HCT116 (cell line): ENCODE results near the gene DVL1. TPM values are rescaled to one million over a fixed set of nuclear protein-coding genes. Genes with fewer than 3 reads are reported as not detected.

Source experiments
- ATAC-seq: fragments of 200-7000 bp; cut with Tn5 transposase; 2 replicates; pipeline ENCODE4 v1.9.1; 2020; ENCODE audit warnings: mild to moderate bottlenecking, moderate library complexity
- BruUV-seq: library from RNA; stranded (reverse); fragments of 400-500 nt; replicated peaks from 2 replicates; lab custom pipeline; 2021; lab: Mats Ljungman, UMichigan
- CTCF ChIA-PET: fragments of 300-600 bp; sonication (Branson Sonifier 250); formaldehyde crosslinking; loops from one replicate; lab custom pipeline; 2021; ENCODE audit warnings: antibody characterized with exemption; lab: Charles Lee
- POLR2A ChIA-PET: fragments of 300-600, 350-600 bp; sonication (Branson Sonifier 250); formaldehyde crosslinking; loops from one replicate; lab custom pipeline; 2021; ENCODE audit warnings: antibody characterized with exemption; lab: Charles Lee
- RAD21 ChIA-PET, 2 experiments: fragments of 300-600 bp; sonication (Branson Sonifier 250); formaldehyde crosslinking; loops; one replicate each; lab custom pipeline; 2023; ENCODE audit warnings: low total read pairs in 2 of 2; ENCODE audit not compliant: uncharacterized antibody in 2 of 2, unreplicated experiment in 2 of 2, low non-redundant PET in 1 of 2; lab: Charles Lee
- DNase-seq: peaks from one replicate; pipeline ENCODE4 v3.0.0-alpha.2; 2010; ENCODE audit warnings: low read depth, low spot score
- H2AFZ ChIP-seq: fragments of 200-600 bp; shearing (Covaris generic), sonication (generic); 2 replicates; pipeline ENCODE4 v1.6.1; 2017; ENCODE audit warnings: low read depth, mixed run types, mixed read lengths, antibody characterized with exemption, low read length; ENCODE audit not compliant: poor library complexity, severe bottlenecking
- H3K27ac ChIP-seq: 2 replicates; pipeline ENCODE4 v1.5.1; 2012; ENCODE audit warnings: low read depth, low read length
- H3K27me3 ChIP-seq: fragments of 200-600 bp; sonication (generic); 2 replicates; pipeline ENCODE4 v1.6.1; 2016; ENCODE audit warnings: mixed run types, low read length, mixed read lengths; ENCODE audit not compliant: insufficient read depth
- H3K36me3 ChIP-seq, 2 experiments: fragments of 200-500 bp in 1 of 2; fragments of 200-600 bp in 1 of 2; sonication (Bioruptor generic) in 1 of 2; sonication (generic) in 1 of 2; 2 replicates each; pipeline versions ENCODE4 v1.5.1 to v1.6.1; 2014 to 2016; ENCODE audit warnings: low read length in 2 of 2, inconsistent platforms in 1 of 2, mixed read lengths in 1 of 2, mixed run types in 1 of 2; ENCODE audit not compliant: insufficient read depth in 2 of 2, control insufficient read depth in 1 of 2
- H3K4me1 ChIP-seq, 2 experiments: fragments of 200-600 bp in 1 of 2; sonication (generic) in 1 of 2; 2 replicates each; pipeline versions ENCODE4 v1.5.1 to v1.6.1; 2012 to 2017; ENCODE audit warnings: low read length in 2 of 2, inconsistent platforms in 1 of 2, mild to moderate bottlenecking in 1 of 2, mixed read lengths in 1 of 2, mixed run types in 1 of 2, moderate library complexity in 1 of 2; ENCODE audit not compliant: insufficient read depth in 2 of 2, control insufficient read depth in 1 of 2
- H3K4me2 ChIP-seq: fragments of 200-600 bp; sonication (generic); 2 replicates; pipeline ENCODE4 v1.6.1; 2017; ENCODE audit warnings: mixed run types, low read length, mixed read lengths
- H3K4me3 ChIP-seq, 2 experiments: fragments of 200-600 bp in 1 of 2; sonication (generic) in 1 of 2; replicated peaks in 1 of 2; 2 replicates each; pipeline ENCODE4 v1.5.1; 2011 to 2016; ENCODE audit warnings: low read length in 2 of 2, control low read depth in 1 of 2, low read depth in 1 of 2, mild to moderate bottlenecking in 1 of 2, mixed read lengths in 1 of 2, mixed run types in 1 of 2
- H3K79me2 ChIP-seq: fragments of 200-600 bp; sonication (generic); 2 replicates; pipeline ENCODE4 v1.6.1; 2017; ENCODE audit warnings: mild to moderate bottlenecking, mixed run types, low read length, moderate library complexity, mixed read lengths; ENCODE audit not compliant: insufficient read depth
- H3K9ac ChIP-seq: fragments of 200-600 bp; sonication (generic); 2 replicates; pipeline ENCODE4 v1.6.1; 2016; ENCODE audit warnings: low read length, mixed read lengths
- H3K9me2 ChIP-seq: fragments of 200-600 bp; sonication (generic), shearing (Covaris generic); 2 replicates; pipeline ENCODE4 v1.6.1; 2017; ENCODE audit warnings: mixed run types, mild to moderate bottlenecking, moderate library complexity; ENCODE audit not compliant: insufficient read depth
- H3K9me3 ChIP-seq, 2 experiments: fragments of 200-500 bp in 1 of 2; fragments of 200-600 bp in 1 of 2; sonication (Bioruptor generic) in 1 of 2; sonication (generic) in 1 of 2; 2 replicates each; pipeline ENCODE4 v1.6.1; 2014 to 2017; ENCODE audit warnings: low read length in 2 of 2, mixed read lengths in 2 of 2, inconsistent platforms in 1 of 2, low read depth in 1 of 2, mild to moderate bottlenecking in 1 of 2, mixed run types in 1 of 2, moderate library complexity in 1 of 2; ENCODE audit not compliant: control insufficient read depth in 1 of 2, insufficient read depth in 1 of 2
- H4K20me1 ChIP-seq: fragments of 200-600 bp; sonication (generic), shearing (Covaris generic); 2 replicates; pipeline ENCODE4 v1.6.1; 2017; ENCODE audit warnings: mixed run types, mild to moderate bottlenecking, moderate library complexity; ENCODE audit not compliant: insufficient read depth
- EGR1 ChIP-seq: IDR thresholded peaks from 2 replicates; pipeline ENCODE4 v1.6.1; 2012; ENCODE audit warnings: low read depth
- ELF1 ChIP-seq: IDR thresholded peaks from 2 replicates; pipeline ENCODE4 v1.6.1; 2012; ENCODE audit warnings: low read depth, borderline replicate concordance
- EZH2phosphoT487 ChIP-seq: fragments of 200-600 bp; IDR thresholded peaks from 2 replicates; pipeline ENCODE4 v1.6.1; 2018; ENCODE audit warnings: antibody characterized with exemption, borderline replicate concordance
- JUND ChIP-seq: IDR thresholded peaks from 2 replicates; pipeline ENCODE4 v1.6.1; 2012
- SIN3A ChIP-seq: IDR thresholded peaks from 2 replicates; pipeline ENCODE4 v1.6.1; 2012; ENCODE audit warnings: low read depth
- SP1 ChIP-seq: IDR thresholded peaks from 2 replicates; pipeline ENCODE4 v1.6.1; 2012; ENCODE audit warnings: low read depth
- SRF ChIP-seq: IDR thresholded peaks from 2 replicates; pipeline ENCODE4 v1.6.1; 2012; ENCODE audit warnings: low read depth
- ZFX ChIP-seq: fragments of 450-650 bp; IDR thresholded peaks from 2 replicates; pipeline ENCODE4 v1.6.1; 2017
- ZNF274 ChIP-seq: fragments of 200-500 bp; sonication (Bioruptor generic); IDR thresholded peaks from 2 replicates; pipeline ENCODE4 v1.6.1; 2014; ENCODE audit warnings: mild to moderate bottlenecking, low read depth, low read length, inconsistent platforms
- intact Hi-C: fragments of 100-400 bp; cut with micrococcal nuclease; formaldehyde crosslinking; loops from 2 replicates; pipeline ENCODE4 v1.10.0; 2022
- total RNA-seq: library from RNA; stranded (reverse); gene quantifications from one replicate; pipeline ENCODE4 v1.2.1, GENCODE V29; 2021; ENCODE audit not compliant: unreplicated experiment
- TF ChIP-seq, protein P1 (sequence below): IDR thresholded peaks from 2 replicates; pipeline ENCODE4 v1.6.1; 2012
- TF ChIP-seq, protein P2 (sequence below): IDR thresholded peaks from 2 replicates; pipeline ENCODE4 v1.6.1; 2012; ENCODE audit warnings: low read depth

The DVL1 gene
- total RNA-seq, 1 experiment from 2014 or later, result 160 TPM

DNA sequence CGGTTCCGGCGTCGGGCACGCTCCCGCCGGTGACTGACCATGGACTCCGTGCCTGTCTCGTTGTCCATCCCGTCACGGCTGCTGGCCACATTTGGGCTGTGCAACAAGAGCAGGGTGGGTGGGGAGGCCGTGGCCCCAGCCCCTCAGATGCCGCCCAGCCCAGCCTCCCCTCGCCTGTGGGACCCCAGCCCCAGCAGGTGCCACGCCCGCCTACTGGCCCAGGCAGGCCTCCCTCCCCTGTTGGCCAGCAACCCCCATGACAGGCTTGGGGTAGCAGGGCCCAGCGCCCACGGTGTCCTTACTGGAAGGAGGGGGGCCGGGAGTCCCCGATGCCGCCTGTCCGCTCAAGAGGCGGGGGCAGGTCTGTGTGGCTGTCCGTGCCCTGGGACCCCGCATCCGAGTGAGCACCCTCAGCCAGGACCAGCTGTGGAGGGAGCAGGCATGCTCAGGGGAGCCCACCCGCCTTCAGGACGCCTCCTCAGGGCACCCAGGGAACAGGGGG, 7.1 kb downstream of the DVL1 start:
- no peak overlapping the region for H2AFZ ChIP-seq
- H3K27me3 ChIP-seq, result no peaks in the 10 kb centered on the region
- H3K4me3 ChIP-seq, result no peak overlapping the region
- peaks cover 4% of the 10 kb centered on the region; the same call in 1 of the 2 replicates for H4K20me1 ChIP-seq
- CTCF ChIA-PET, result no interaction called here
- no peak overlapping the region for H3K9ac ChIP-seq
- no peak overlapping the region for H3K4me2 ChIP-seq
- no peaks in the 10 kb centered on the region for H3K9me2 ChIP-seq
- peaks cover 70% of the 10 kb centered on the region for H3K79me2 ChIP-seq
- intact Hi-C loops, result loop anchor here (10.0 kb wide), 1 partner anchor 273 kb away; the partner anchor contains the start of gene MIB2
- no peak for DNase-seq
- no peak for TF ChIP-seq ZNF274
- no peak for TF ChIP-seq SIN3A
- no peak for TF ChIP-seq EGR1
- TF ChIP-seq ZFX, result no peak
- no peak for TF ChIP-seq JUND
- TF ChIP-seq SP1, result no peak
- no peak for TF ChIP-seq EZH2phosphoT487
- TF ChIP-seq ELF1, result no peak
- TF ChIP-seq, protein P1, sequence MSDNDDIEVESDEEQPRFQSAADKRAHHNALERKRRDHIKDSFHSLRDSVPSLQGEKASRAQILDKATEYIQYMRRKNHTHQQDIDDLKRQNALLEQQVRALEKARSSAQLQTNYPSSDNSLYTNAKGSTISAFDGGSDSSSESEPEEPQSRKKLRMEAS, result no peak
- TF ChIP-seq SRF, result no peak
- TF ChIP-seq, protein P2, sequence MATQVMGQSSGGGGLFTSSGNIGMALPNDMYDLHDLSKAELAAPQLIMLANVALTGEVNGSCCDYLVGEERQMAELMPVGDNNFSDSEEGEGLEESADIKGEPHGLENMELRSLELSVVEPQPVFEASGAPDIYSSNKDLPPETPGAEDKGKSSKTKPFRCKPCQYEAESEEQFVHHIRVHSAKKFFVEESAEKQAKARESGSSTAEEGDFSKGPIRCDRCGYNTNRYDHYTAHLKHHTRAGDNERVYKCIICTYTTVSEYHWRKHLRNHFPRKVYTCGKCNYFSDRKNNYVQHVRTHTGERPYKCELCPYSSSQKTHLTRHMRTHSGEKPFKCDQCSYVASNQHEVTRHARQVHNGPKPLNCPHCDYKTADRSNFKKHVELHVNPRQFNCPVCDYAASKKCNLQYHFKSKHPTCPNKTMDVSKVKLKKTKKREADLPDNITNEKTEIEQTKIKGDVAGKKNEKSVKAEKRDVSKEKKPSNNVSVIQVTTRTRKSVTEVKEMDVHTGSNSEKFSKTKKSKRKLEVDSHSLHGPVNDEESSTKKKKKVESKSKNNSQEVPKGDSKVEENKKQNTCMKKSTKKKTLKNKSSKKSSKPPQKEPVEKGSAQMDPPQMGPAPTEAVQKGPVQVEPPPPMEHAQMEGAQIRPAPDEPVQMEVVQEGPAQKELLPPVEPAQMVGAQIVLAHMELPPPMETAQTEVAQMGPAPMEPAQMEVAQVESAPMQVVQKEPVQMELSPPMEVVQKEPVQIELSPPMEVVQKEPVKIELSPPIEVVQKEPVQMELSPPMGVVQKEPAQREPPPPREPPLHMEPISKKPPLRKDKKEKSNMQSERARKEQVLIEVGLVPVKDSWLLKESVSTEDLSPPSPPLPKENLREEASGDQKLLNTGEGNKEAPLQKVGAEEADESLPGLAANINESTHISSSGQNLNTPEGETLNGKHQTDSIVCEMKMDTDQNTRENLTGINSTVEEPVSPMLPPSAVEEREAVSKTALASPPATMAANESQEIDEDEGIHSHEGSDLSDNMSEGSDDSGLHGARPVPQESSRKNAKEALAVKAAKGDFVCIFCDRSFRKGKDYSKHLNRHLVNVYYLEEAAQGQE, result no peak
- TF ChIP-seq, all 23 proteins: peak for 0
- RAD21 ChIA-PET, result no interaction called here
- Histone ChIP-seq H3K4me1 (peaks cover 36 to 66% of the 10 kb centered on the region in 2 experiments), H3K9me3 (no peaks in the 10 kb centered on the region), H3K27ac (peak overlapping the region; percentile 100; the same call in 1 of the 2 replicates), H3K36me3 (peaks cover 7 to 35% of the 10 kb centered on the region in 2 experiments; a peak in 3 of 4 replicates)
- POLR2A ChIA-PET, result no interaction called here
- BruUV-seq, result no TSS peak
- no peak for ATAC-seq
